Adrenal gland (tissue), 12 donors: ENCODE data around the gene TSPAN4. TPM values are rescaled to one million over a fixed set of nuclear protein-coding genes. Genes with fewer than 3 reads are reported as not detected.
A peak's percentile ranks its signal among the peaks of the same experiment; 100 is the strongest.

Experiments
- DNase-seq, 7 donors: peaks; one replicate each; pipeline ENCODE4 v3.0.0-alpha.2; 2019 to 2020
- H3K27ac ChIP-seq, 5 donors: fragments of 200-600 bp; sonication (generic) in 4 of 5; 1 replicate in 3 of 5; 2 replicates in 2 of 5; pipeline versions ENCODE4 v1.5.1 to v1.8.0; 2016 to 2020; ENCODE audit warnings: mild to moderate bottlenecking in 1 of 5
- H3K27me3 ChIP-seq: fragments of 200-600 bp; 2 replicates; pipeline ENCODE4 v1.8.0; 2021
- H3K36me3 ChIP-seq, 2 donors: fragments of 200-600 bp; replicated peaks in 1 of 2; 1 replicate in 1 of 2; 2 replicates in 1 of 2; pipeline versions ENCODE4 v1.5.1 to v1.8.0; 2018 to 2022
- H3K4me1 ChIP-seq, 2 donors: fragments of 200-600 bp; replicated peaks in 1 of 2; 1 replicate in 1 of 2; 2 replicates in 1 of 2; pipeline versions ENCODE4 v1.5.1 to v1.8.0; 2018 to 2021
- H3K4me3 ChIP-seq, 4 donors: fragments of 200-600 bp; sonication (generic) in 3 of 4; one replicate each; pipeline ENCODE4 v1.5.1; 2016 to 2018
- H3K9me3 ChIP-seq, 3 donors: fragments of 200-600 bp; sonication (generic) in 1 of 3; replicated peaks in 1 of 3; 1 replicate in 2 of 3; 2 replicates in 1 of 3; pipeline versions ENCODE4 v1.5.1 to v1.8.0; 2016 to 2021
- POLR2A ChIP-seq, 2 donors: fragments of 450-650 bp; IDR thresholded peaks; one replicate each; pipeline ENCODE4 v1.6.1; 2017; ENCODE audit warnings: antibody characterized with exemption in 2 of 2, mild to moderate bottlenecking in 2 of 2, moderate library complexity in 1 of 2
- WGBS, 4 donors: extraction: QIAGEN DNeasy Blood & Tissue Kit in 2 of 4; methylation state at CpG; one replicate each; pipeline versions ENCODE4 v1.1.5 to v1.1.7; 2013 to 2017; 5-methylcytosine and 5-hydroxymethylcytosine counted together
- intact Hi-C, 2 donors: fragments of 100-400 bp; cut with DNase I; formaldehyde crosslinking; loops; one replicate each; pipeline versions ENCODE4 v1.14.1 to v1.15.0; 2022 to 2023
- polyA plus RNA-seq, 3 donors: library from polyadenylated mRNA; stranded (reverse); fragments of 200-250 nt in 2 of 3; fragments of 350-450 nt in 1 of 3; fragmentation: Illumina TruSeq in 1 of 3; extraction: RNeasy Lipid Tissue Mini Kit (QIAGEN cat#74804) in 1 of 3; gene quantifications; one replicate each; pipeline ENCODE4 v1.2.3, GENCODE V29; 2013 to 2014
- total RNA-seq, 9 donors: library from RNA; depleted of rRNA in 4 of 9; stranded (reverse); fragments of >200 nt in 4 of 9; fragments of 120-200 nt in 1 of 9; fragmentation: NEBNext Ultra II Directional in 1 of 9; extraction: Animal tissue kit (Norgen Biotek cat#: 25700) in 1 of 9; gene quantifications; one replicate each; pipeline versions ENCODE4 v1.1.0 to v1.2.4, GENCODE V29; 2013 to 2023
- TF ChIP-seq, protein P1 (sequence below), 6 experiments: fragments of 450-650 bp in 4 of 6; fragments of 200-600 bp in 2 of 6; sonication (generic) in 1 of 6; IDR thresholded peaks; 1 replicate in 5 of 6; 2 replicates in 1 of 6; pipeline versions ENCODE4 v1.5.1 to v1.8.0; 2016 to 2021; ENCODE audit warnings: antibody characterized with exemption in 6 of 6, mild to moderate bottlenecking in 2 of 6, moderate library complexity in 1 of 6
- donor health status: healthy with polysubstance abuse.
- donor health status: Bipolar disorder and iron deficiency.
- donor health status: DM: yes; HTN: yes; CAD: no.
- donor health status: DM: no; HTN: no; CAD: no.
- donor health status: DM: no; HTN: no; CAD: no.
- donor health status: DM: yes; HTN: yes; CAD: no.

Gene TSPAN4
- total and polyA plus RNA-seq, 12 donors: 5.2 to 207 (median 53.5) TPM

DNA sequence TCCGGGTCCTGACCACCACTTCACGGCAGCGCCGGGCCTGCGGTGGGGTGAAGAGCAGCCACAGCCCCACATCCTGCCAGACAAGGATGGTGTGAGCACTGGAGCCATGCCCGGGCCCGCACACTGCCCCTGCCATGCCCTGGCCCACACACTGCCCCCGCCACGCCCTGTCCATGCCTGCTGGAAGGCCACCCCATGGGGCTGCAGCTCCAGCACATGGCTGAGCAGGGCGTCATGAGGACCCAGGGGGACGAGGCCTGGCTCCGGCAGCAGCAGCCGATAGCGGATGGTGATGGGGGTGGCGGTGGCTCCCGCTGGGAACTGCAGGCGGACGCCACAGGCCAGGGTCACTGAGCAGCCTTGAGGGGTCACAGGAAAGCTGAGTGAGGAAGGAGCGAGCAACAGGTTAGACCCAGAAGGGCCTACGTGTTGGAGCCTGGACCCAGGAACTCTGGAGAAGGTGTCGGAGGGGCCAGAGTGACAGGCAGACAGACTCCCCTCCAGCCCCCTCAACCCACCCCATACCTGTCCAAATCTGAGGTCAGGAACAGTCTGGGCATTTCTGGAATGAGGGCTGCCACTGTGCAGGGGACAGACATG lies 40.5 kb upstream of the TSPAN4 start:
- no peak overlapping the region for H3K4me3 ChIP-seq
- H3K36me3 ChIP-seq: peaks cover 0 to 42% of the 10 kb centered on the region in 2 donors
- no peak for TF ChIP-seq POLR2A (IDR thresholded peaks at IDR 0.05)
- TF ChIP-seq, protein P1, sequence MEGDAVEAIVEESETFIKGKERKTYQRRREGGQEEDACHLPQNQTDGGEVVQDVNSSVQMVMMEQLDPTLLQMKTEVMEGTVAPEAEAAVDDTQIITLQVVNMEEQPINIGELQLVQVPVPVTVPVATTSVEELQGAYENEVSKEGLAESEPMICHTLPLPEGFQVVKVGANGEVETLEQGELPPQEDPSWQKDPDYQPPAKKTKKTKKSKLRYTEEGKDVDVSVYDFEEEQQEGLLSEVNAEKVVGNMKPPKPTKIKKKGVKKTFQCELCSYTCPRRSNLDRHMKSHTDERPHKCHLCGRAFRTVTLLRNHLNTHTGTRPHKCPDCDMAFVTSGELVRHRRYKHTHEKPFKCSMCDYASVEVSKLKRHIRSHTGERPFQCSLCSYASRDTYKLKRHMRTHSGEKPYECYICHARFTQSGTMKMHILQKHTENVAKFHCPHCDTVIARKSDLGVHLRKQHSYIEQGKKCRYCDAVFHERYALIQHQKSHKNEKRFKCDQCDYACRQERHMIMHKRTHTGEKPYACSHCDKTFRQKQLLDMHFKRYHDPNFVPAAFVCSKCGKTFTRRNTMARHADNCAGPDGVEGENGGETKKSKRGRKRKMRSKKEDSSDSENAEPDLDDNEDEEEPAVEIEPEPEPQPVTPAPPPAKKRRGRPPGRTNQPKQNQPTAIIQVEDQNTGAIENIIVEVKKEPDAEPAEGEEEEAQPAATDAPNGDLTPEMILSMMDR (IDR thresholded peaks at IDR 0.05): no peak
- H3K27me3 ChIP-seq: no peaks in the 10 kb centered on the region
- no peak overlapping the region for H3K27ac ChIP-seq
- peaks cover 11 to 20% of the 10 kb centered on the region in 2 donors for H3K4me1 ChIP-seq
- intact Hi-C loops: no loop called here
- H3K9me3 ChIP-seq: no peaks in the 10 kb centered on the region
- DNase-seq: no peak
- 94 to 98% (median 95%) methylated on average over 11 to 21 of the region's 21 CpGs for WGBS, 4 donors

DNA sequence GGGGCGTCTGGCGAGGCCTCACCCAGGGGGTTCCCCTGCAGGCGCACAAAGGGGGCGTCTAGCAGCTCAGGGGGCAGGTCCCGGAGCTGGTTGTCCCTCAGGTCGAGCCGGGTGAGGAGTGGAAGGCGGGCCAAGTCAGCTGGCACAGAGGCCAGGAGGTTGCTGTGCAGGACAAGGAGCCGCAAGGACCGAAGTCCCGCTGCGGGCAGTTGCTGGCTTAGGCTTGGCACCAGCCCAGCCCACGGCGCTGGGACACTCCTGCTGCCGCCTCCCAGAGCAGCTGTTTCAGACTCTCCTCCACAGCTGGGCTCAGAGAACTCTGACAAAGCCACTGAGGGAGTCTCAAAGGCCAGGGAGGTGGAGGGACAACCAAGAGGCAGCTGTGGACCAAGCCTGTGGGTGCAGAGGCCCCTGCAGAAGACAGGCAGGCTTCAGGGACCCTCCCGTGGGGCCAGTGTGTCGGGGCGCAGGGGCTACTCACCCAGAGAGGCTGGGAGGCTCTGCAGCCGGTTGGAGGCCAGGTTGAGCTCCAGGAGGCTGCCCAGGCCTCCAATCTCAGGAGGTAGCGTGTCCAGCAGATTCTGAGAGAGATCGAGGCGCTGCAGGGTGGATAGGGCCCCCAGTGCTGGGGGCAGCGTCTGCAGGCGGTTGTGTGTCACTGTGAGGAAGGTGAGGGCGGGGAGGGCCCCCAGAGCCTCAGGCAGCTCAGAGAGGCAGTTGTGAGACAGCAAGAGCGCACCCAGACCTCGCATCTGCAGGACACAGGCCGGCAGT lies 39.8 kb upstream of the TSPAN4 start:
- H3K36me3 ChIP-seq: peaks cover 0 to 42% of the 10 kb centered on the region in 2 donors
- no peak overlapping the region for H3K4me3 ChIP-seq
- no peak overlapping the region for H3K27ac ChIP-seq
- H3K4me1 ChIP-seq: peaks cover 8 to 17% of the 10 kb centered on the region in 2 donors
- no peak for DNase-seq
- H3K9me3 ChIP-seq: no peaks in the 10 kb centered on the region
- no peaks in the 10 kb centered on the region for H3K27me3 ChIP-seq
- TF ChIP-seq, protein P1 (IDR thresholded peaks at IDR 0.05): no peak
- no peak for TF ChIP-seq POLR2A (IDR thresholded peaks at IDR 0.05)
- intact Hi-C loops: no loop called here
- 91 to 95% (median 94%) methylated on average over 6 to 28 of the region's 28 CpGs for WGBS, 4 donors

DNA sequence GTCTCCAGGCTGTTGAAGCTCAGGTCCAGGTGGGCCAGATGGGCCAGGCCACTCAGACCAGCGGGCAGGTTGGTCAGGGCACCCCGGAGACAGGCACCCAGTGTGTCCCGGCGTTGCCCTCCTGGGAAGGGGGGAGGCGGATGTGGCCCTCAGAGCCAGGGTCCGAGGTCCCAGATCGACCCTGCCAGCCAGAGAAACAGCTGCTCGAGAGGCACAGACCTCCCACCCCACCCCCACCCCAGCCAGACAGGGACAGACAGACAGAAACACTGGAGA lies 39.2 kb upstream of the TSPAN4 start:
- Histone ChIP-seq H3K27me3 (no peaks in the 10 kb centered on the region), H3K9me3 (no peaks in the 10 kb centered on the region), H3K27ac (no peak overlapping the region), H3K4me1 (peaks cover 9 to 18% of the 10 kb centered on the region in 2 donors), H3K36me3 (peaks cover 0 to 42% of the 10 kb centered on the region in 2 donors), H3K4me3 (no peak overlapping the region)
- DNase-seq: no peak
- WGBS, 4 donors: 56 to 95% (median 91%) methylated on average over 3 to 8 of the region's 8 CpGs; no CpG with 5 or more reads in 1 of the 4 donors
- intact Hi-C loops: no loop called here
- TF ChIP-seq, protein P1 (IDR thresholded peaks at IDR 0.05): no peak
- no peak for TF ChIP-seq POLR2A (IDR thresholded peaks at IDR 0.05)

DNA sequence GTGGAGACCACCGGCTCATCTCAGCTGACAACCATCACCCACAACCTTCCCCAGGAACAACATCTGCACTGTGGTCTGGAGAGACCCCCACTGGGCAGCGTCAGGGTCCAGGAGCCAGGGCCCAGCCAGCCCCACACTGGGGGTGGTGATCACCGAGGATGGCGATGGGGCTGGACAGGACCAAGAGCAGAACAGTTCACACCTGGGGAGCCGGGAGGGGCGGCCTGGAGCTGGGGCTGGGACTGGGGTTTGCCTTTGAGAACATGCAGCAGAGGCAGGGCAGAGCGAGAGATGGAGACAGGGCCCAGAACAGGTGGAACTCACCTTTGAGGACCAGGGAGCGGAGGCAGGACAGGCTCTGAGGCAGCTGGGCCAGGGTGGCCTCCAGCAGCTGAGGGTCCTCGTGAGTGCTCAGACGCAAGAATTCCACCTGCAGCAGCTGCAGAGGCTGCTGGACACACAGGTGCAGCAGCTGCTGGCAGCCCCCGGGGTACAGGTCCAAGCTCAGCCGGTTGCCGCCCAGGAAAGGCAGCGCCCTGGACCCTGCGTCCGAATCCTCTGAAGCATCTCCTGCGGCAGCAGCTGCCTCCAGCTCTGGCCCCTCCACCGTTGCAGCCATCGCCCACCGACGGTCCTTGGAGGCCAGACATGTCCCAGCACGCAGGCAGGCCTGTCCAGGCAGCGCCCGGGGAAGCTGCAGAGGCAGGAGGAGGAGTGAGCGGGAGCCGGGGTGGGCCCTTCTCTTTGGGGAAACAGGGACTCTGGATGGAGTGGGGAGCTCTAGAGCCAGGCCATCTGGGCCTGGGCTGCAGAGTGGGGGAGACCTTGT lies 38.7 kb upstream of the TSPAN4 start:
- H3K27ac ChIP-seq: no peak overlapping the region
- peaks cover 0 to 41% of the 10 kb centered on the region in 2 donors for H3K36me3 ChIP-seq
- intact Hi-C loops: no loop called here
- TF ChIP-seq POLR2A (IDR thresholded peaks at IDR 0.05): no peak
- TF ChIP-seq, protein P1 (IDR thresholded peaks at IDR 0.05): no peak
- DNase-seq: peak in 1 of 7 donors; percentile 35
- no peaks in the 10 kb centered on the region for H3K27me3 ChIP-seq
- 58 to 72% (median 60%) methylated on average over 8 to 26 of the region's 26 CpGs for WGBS, 4 donors
- H3K4me3 ChIP-seq: peak overlapping the region in 1 of 4 donors; percentile 59
- peaks cover 15 to 21% of the 10 kb centered on the region in 2 donors for H3K4me1 ChIP-seq
- no peaks in the 10 kb centered on the region for H3K9me3 ChIP-seq
